Measurements from ENCODE around the gene TOR1AIP1.

Gene TOR1AIP1

GRCh38 chr1:179883040-179883744 is 1.1 kb downstream of the TOR1AIP1 start:
- DNase-seq (ENCODE audit: low read depth), result no peak
- TF ChIP-seq, protein P1, sequence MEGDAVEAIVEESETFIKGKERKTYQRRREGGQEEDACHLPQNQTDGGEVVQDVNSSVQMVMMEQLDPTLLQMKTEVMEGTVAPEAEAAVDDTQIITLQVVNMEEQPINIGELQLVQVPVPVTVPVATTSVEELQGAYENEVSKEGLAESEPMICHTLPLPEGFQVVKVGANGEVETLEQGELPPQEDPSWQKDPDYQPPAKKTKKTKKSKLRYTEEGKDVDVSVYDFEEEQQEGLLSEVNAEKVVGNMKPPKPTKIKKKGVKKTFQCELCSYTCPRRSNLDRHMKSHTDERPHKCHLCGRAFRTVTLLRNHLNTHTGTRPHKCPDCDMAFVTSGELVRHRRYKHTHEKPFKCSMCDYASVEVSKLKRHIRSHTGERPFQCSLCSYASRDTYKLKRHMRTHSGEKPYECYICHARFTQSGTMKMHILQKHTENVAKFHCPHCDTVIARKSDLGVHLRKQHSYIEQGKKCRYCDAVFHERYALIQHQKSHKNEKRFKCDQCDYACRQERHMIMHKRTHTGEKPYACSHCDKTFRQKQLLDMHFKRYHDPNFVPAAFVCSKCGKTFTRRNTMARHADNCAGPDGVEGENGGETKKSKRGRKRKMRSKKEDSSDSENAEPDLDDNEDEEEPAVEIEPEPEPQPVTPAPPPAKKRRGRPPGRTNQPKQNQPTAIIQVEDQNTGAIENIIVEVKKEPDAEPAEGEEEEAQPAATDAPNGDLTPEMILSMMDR (IDR thresholded peaks at IDR 0.05; ENCODE audit: insufficient read depth, low read depth, low read length, missing control alignments), result no peak
- H3K4me3 ChIP-seq (ENCODE audit: low read length), result peak overlapping the region; percentile 81

- DNase-seq (ENCODE audit: low read depth), result peak; percentile 97
- TF ChIP-seq, protein P1 (IDR thresholded peaks at IDR 0.05; ENCODE audit: insufficient read depth, low read depth, low read length, missing control alignments), result no peak
- peak overlapping the region; percentile 81 for H3K4me3 ChIP-seq (ENCODE audit: low read length)
Observed at GRCh38 chr1:179883745-179884138, 1.7 kb downstream of the TOR1AIP1 start.

DNA sequence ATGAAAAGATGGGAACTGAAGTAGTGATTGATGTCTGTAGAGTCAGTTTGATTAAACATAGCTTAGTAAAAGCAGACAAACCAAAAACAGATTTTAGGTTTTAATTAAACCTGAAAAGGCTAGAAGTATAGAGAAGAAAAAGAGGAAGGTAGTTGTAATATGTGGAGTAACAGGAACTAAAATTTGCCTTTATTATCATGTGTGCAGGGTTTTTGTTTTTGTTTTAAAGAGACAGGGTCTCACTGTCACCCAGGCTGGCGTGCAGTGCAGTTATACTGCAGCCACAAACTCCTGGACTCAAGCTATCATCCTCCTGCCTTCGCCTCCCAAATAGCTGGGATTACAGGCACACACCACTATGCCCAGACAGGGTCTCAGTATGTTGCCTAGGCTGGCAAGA is 6.0 kb downstream of the TOR1AIP1 start:
- TF ChIP-seq, protein P1 (IDR thresholded peaks at IDR 0.05; ENCODE audit: insufficient read depth, low read depth, low read length, missing control alignments), result no peak
- no peak for DNase-seq (ENCODE audit: low read depth)
- H3K4me3 ChIP-seq (ENCODE audit: low read length), result no peak overlapping the region

- TF ChIP-seq, protein P1 (IDR thresholded peaks at IDR 0.05; ENCODE audit: insufficient read depth, low read depth, low read length, missing control alignments), result no peak
- DNase-seq (ENCODE audit: low read depth), result no peak
Observed at GRCh38 chr1:179889589-179889988, 7.5 kb downstream of the TOR1AIP1 start.

GRCh38 chr1:179910934-179911333 is 28.8 kb downstream of the TOR1AIP1 start:
- no peak overlapping the region for H3K4me3 ChIP-seq (ENCODE audit: low read length)

More at GRCh38 chr1:179889589-179889988, 7.5 kb downstream of the TOR1AIP1 start:
- no peak overlapping the region for H3K4me3 ChIP-seq (ENCODE audit: low read length)

DNA sequence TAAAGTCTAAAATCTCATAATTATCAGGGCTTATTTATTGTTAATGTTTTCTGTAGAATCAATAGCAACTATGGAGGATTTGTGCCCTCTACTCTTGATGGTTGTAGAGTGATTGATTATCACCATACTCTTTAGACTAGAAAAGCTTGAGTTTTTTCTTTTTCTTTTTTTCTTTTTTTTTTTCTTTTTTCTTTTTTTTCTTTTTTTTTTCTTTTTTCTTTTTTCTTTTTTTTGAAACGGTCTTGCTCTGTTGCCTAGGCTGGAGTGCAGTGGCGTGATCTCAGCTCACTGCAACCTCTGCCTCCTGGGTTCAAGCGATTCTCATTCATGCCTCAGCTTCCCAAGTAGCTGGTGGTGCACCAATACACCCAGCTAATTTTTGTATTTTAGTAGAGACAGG is 29.7 kb downstream of the TOR1AIP1 start:
- no peak overlapping the region for H3K4me3 ChIP-seq (ENCODE audit: low read length)
- DNase-seq (ENCODE audit: low read depth), result no peak
- TF ChIP-seq, protein P1 (IDR thresholded peaks at IDR 0.05; ENCODE audit: insufficient read depth, low read depth, low read length, missing control alignments), result no peak

More at GRCh38 chr1:179910934-179911333, 28.8 kb downstream of the TOR1AIP1 start:
- no peak for DNase-seq (ENCODE audit: low read depth)
- TF ChIP-seq, protein P1 (IDR thresholded peaks at IDR 0.05; ENCODE audit: insufficient read depth, low read depth, low read length, missing control alignments), result no peak

All from epithelial cell of esophagus (primary cell).